DMS 273 treated with DMSO at 0.1 percent for 48 hours (cell line): ENCODE results near the gene NAT14.

Experiments used
- DNase-seq: peaks from one replicate; lab custom pipeline; 2025; lab: John Stamatoyannopoulos, UW

Gene NAT14

DNA sequence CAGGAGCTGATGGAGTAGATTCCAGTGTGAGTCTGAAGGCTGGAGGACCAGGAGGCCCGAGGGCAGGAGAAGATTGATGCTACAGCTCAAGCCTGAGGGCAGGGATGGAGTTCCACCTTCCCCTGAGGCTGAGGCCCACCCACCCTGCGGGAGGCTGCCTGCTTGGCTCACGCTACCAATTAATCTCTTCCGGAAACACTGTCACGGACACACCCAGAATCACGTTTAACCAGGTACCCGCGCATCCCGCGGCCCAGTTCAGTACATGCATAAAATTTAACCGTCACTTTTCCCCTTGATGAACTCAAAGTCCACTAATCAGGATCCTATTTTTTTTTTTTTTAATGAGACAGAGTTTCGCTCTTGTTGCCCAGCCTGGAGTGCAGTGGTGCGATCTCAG is 13.7 kb upstream of the NAT14 start:
- no peak for DNase-seq

DNA sequence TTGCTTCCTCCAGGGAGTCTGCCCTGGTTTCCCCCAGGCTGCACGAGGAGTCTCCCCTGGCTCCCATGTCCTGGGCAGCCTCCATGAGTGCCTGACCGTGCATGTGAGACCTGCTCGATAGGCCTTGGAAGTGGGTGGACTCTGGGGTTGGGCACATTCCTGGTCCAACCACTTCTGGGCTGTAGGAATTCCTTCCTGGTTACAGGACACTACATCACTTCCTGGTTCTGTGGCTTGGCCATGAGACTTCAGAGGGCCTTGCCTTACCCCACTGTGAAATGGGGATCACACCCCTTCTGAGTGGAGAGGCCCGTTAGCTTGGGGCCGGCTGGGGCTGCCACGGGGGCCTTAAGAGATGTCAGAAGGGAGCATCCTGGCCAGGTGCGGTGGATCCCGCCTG is 12.5 kb upstream of the NAT14 start:
- no peak for DNase-seq

DNA sequence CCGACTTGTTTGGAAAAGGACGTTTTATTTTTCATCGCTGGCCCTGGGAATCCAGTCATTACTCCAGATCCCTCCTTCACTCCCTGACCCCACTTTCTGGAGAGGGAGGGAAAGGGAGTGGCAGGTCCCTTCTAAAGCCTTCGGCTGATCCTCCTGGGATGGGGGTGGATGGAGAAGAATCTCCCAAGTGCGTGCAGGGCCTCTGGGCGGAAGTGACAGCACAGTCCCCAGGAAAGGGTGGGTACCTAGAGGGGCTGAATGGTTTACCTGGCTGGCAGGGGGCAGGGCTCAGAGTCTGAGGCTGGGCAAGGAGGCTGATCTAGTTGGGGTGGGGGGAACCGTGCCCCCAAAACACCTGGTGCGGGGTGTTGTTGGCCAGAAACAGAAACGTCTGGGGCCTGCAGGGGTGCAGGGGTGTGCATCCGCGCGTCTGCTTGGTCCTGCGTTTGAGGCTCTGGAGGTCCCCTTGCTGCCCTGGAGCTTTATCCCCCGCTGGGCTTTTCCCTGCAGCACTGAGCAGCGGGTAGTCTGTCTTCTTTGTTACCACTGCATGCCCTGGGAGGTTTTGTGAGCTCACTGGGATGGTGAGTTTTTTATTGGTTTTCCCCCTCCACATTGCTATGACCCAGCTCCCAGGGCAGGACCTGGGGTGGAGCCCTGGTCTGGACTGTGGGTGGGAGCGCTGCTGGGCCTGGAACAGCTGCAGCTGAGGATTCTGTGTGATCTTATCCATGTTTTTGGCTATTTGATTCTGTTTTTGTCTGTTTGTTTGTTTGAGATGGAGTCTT is 11.6 kb upstream of the NAT14 start:
- DNase-seq = no peak

DNA sequence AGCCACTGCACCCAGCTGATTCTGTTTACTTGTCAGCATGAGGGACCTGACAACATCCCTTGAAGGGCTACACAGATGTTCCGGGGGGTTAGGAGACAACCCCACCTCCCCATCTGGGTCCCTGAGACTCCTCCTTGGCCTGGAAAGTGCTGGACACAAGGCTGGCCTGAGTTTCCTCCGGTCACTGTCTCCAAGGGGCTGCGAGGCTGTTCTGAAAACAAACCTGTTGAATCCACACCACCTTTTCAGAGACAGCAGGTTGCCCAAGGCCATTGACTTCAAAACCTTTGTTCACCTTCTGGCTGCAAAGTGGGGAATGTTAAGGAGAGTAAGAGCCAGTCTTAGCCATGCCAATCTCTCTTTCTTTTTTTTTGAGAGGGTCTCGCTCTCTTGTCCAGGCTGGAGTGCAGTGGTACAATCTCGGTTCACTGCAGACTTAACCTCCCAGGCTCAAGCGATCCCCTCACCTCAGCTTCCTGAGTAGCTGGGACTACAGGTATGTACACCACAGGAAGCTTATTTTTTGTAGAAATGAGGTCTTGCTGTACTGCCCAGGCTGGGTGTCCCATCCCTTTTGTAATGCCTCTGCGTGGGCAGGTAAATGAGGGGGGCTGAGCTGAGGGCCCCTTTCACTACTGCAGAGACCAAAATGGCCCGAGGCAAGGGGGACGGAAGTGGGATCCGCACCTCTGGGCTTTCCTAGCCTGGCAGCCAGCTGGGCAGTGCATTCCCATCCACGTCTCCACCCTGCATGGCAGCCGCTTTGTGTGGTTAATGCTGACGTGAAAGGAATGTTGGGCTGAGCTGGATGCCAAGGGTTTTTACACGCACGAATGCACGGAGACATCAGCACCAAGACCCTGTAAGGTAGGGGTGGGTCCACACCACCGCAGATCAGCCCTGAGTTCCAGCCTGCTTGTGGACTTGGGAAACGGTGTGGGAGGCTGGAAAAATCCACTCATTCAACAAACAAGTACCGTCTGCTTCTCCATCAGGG is 10.4 kb upstream of the NAT14 start:
- no peak for DNase-seq

DNA sequence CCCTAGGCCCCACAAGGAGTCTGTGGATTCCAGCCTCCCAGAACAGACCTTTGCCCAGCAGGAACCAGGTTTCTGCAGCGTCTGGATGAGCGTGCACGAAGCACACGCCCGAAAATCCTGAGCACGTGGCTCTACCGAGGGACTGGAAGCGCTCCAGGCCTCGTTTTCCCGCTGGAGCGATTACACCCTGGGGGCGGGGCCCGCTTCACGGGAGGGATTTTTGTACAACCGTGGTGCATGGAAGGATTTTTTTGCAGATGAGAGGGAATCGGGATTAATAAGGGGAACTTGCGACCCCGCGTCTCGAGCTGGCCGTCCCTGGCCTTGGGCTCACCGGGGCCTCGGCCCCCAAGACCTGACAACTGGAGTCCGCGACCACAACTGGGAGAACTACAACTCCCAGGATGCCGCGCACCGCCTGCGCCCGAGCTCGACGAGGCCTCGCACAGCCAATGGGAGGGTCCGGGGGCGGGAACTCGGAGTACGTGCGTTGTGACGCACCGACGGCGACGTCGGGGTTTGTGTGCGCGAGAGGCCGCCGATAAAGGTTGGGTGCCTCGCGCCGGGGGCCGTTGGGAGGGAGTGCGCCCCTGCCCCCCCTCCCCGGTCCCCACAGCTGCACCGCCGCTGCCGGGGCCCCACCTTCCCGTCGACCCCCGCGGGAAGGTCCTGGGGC is 8.8 kb upstream of the NAT14 start, which contains the start of gene ZNF628:
Gene ZNF628, plus strand, starts transcription at position 518 of the 676 bp plus-strand sequence. CDS start 3,294 bp downstream, outside the sequence.
- peak; percentile 92 for DNase-seq

DNA sequence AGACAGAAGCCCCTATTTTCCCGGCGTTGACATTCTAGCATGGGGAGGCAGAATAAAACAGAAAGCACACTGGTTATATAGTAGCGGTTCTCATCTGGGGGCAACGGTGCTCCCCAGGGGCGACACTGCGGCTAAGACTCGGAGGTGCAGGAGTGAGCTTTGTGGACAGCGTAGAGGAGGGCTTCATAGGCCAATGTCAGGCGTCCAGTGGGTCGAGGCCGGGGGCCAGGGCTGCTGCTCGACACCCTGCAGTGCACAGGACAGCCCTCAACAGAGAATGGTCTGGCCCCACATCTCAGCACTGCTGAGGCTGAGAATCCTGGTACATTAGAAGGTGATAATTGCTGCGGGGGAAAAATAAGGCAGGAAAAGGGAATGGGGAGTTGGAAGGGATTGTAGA is 7.1 kb upstream of the NAT14 start:
- no peak for DNase-seq

DNA sequence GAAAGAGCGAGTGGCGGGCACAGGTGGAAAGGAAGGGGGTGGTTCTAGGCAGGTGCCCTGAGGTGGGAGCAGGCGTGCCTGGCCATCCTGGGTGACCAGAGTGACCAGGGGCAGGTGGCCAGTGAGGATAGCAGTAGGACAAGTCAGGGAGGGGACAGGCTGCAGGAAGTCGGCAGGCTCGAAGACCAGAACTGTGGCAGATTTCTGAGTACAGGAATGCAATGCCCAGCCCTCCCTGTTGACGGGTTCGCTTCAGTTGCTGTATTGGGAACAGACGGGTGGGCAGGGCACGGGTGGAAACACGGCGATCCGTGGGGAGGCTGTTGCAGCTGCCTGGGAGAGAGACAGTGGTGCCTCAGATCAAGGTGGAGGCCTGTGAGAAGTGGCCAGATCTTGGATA is 6.6 kb upstream of the NAT14 start:
- no peak for DNase-seq

DNA sequence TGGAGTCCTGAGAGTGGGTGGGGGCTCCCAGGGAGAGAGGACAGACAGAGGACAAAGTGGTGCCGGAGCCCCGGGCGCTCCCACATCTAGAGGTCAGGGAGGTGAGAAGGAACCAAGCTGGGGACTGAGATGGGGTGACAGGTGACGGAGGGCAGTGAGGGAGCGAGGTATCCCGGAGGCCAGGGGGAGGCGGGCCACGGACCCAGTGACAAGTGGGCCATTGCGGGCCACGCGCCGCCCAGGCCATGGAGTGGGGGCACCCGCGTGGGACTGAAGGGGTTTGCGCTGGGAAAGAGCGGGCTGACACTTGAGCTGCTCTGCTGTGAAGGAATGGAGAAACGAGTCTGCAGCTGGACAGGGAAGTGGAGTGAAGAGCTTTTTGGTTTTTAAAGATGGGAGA is 5.9 kb upstream of the NAT14 start:
- DNase-seq = no peak

DNA sequence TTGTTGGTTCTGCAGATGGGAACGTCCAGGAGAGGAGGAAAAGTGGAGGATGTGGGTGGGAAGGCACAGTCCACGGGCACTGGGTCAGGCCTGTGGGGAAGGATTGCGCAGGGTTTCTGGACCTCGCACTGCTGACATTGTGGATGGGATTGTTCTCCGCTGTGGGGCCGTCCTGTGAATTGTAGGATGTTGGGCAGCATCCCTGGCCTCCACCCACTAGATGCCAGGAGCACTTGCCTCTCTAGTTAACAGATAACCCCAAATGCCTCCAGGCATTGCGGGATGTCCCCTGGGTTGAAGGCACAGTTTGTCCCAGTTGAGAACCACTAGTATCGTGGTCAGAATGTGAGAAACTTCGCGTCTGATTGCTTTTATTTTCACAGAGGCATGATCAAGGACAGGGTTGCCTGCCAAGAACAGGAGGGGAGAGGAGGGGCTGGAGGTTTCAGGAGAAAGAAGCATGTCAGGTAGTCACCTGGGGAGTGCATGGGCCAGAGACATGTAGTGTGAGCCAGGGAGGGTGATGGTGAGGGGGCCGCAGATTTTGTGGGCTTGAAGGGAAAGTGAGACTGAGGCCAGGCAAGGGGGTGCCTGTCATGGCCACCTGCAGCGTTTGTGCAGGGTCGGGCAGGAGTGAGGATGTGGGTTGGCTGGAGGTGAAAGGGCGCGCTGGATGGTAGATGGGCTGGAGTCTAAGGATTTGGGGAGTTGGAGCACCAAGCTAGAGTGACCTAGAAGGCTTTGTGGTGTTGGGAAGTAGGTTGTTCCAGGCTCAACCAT is 5.3 kb upstream of the NAT14 start:
- DNase-seq = no peak

DNA sequence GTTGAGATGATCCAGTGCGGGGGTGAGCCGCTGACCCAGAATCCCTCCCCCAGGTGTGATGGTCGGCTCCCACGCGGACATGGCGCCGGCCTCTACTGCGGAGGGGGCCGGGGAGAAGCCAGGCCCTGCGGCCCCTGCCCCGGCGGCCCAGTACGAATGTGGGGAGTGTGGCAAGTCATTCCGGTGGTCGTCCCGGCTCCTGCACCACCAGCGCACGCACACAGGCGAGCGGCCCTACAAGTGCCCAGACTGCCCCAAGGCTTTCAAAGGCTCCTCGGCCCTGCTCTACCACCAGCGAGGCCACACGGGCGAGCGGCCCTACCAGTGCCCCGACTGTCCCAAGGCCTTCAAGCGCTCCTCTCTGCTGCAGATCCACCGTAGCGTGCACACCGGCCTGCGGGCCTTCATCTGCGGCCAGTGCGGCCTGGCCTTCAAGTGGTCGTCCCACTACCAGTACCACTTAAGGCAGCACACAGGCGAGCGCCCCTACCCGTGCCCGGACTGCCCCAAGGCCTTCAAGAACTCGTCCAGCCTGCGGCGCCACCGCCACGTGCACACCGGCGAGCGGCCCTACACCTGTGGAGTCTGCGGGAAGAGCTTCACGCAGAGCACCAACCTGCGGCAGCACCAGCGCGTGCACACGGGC is 3.7 kb upstream of the NAT14 start:
- DNase-seq = no peak

DNA sequence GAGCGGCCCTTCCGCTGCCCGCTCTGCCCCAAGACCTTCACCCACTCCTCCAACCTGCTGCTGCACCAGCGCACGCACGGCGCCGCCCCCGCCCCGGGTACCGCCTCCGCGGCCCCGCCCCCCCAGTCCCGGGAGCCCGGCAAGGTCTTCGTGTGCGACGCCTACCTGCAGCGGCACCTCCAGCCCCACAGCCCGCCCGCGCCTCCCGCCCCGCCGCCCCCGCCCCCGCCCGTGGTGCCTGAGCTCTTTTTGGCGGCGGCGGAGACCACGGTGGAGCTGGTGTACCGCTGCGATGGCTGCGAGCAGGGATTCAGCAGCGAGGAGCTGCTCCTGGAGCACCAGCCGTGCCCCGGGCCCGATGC is 3.2 kb upstream of the NAT14 start:
- DNase-seq = no peak

DNA sequence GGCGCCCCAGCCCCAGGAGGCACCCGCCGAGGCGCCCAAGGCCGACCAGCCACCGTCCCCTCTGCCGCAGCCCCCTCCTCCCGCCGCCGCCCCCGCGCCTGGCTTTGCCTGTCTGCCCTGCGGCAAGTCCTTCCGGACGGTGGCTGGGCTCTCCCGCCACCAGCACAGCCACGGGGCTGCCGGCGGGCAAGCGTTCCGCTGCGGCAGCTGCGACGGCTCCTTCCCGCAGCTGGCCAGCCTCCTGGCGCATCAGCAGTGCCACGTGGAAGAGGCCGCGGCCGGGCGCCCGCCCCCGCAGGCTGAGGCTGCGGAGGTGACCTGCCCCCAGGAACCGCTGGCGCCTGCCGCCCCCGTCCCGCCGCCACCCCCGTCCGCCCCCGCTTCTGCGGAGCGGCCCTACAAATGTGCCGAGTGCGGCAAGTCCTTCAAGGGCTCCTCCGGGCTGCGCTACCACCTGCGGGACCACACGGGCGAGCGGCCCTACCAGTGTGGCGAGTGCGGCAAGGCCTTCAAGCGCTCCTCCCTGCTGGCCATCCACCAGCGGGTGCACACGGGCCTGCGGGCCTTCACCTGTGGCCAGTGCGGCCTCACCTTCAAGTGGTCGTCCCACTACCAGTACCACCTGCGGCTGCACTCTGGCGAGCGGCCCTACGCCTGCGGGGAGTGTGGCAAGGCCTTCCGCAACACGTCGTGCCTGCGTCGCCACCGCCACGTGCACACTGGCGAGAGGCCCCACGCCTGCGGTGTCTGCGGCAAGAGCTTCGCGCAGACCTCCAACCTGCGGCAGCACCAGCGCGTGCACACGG is 2.6 kb upstream of the NAT14 start:
- no peak for DNase-seq

DNA sequence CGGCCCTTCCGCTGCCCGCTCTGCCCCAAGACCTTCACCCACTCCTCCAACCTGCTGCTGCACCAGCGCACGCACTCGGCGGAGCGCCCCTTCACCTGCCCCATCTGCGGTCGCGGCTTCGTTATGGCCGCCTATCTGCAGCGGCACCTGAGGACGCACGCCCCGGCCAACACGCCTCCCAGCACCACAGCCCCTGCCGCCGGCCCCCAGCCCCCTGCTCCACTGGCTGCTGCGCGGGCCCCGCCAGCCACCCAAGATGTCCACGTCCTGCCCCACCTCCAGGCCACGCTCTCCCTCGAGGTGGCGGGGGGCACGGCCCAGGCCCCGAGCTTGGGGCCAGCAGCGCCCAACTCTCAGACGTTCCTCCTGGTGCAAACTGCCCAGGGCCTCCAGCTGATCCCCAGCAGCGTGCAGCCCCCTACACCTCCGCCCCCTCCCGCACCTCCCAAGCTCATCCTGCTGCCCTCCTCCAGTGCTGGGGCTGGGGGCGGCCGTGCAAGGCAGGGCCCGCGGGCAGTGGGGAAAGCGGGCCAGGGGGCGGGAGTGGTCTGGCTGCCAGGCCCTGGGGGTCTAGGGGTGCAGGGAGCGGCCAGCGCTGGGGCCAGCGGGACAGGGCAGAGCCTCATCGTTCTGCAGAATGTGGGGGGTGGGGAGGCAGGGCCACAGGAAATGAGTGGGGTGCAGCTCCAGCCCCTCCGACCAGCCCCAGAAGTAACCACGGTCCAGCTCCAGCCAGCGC is 1.9 kb upstream of the NAT14 start:
- DNase-seq = no peak

DNA sequence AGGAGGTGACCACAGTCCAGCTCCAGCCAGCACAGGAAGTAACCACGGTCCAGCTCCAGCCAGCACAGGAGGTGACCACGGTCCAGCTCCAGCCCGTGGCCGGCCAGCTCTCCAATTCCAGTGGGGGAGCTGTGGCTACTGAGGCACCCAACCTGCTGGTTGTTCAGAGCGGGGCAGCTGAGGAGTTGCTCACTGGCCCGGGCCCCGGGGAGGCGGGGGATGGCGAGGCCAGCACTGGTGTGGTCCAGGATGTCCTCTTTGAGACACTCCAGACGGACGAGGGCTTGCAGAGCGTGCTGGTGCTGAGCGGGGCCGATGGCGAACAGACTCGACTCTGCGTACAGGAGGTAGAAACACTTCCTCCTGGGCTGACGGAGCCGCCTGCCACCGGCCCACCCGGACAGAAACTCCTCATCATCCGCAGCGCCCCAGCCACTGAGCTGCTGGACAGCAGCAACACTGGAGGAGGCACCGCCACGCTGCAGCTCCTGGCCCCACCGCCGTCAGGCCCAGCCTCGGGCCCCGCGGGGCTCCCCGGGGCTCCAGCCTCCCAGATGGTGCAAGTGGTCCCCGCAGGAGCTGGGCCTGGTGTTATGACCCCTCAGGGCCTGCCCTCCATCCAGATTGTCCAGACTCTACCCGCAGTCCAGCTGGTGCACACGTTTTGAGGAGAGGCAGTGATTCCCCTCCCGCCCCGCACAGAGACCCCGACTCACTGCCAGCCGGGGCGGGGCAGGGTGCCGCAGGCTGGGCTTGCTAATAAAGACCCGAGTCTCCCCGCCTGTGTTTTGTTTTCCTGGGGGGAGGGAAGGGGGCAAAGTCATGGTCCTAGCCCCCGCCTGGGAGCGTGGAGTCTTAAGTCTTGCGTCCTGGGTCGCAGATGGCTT is 1.0 kb upstream of the NAT14 start:
- DNase-seq = no peak

DNA sequence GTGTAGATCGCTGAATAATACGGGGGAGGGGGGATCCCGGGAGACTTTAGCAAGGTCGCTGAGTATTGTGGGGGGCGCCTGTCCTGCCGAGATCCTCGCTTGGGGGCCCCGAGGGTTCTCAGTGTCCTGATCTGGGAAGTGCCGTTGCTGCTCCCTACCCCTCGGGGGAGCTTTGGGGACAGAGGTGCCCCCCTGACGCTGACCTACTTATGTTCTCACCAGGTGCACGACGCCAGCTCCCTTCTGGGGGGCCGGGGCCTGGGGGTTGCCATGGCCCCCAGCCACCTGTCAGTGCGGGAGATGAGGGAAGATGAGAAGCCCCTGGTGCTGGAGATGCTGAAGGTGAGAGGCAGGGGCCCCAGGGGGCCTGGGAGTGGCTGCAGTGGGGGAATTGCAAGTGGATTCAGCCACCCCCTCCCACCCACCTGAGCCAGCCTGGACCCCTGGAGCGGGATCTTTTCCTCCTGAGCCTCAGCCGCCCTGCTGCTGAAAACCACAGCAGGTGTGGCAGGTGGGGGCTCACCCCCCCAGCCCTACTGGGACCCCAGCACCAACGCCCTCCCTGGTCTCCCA is 537 bp downstream of the NAT14 start:
- no peak for DNase-seq

DNA sequence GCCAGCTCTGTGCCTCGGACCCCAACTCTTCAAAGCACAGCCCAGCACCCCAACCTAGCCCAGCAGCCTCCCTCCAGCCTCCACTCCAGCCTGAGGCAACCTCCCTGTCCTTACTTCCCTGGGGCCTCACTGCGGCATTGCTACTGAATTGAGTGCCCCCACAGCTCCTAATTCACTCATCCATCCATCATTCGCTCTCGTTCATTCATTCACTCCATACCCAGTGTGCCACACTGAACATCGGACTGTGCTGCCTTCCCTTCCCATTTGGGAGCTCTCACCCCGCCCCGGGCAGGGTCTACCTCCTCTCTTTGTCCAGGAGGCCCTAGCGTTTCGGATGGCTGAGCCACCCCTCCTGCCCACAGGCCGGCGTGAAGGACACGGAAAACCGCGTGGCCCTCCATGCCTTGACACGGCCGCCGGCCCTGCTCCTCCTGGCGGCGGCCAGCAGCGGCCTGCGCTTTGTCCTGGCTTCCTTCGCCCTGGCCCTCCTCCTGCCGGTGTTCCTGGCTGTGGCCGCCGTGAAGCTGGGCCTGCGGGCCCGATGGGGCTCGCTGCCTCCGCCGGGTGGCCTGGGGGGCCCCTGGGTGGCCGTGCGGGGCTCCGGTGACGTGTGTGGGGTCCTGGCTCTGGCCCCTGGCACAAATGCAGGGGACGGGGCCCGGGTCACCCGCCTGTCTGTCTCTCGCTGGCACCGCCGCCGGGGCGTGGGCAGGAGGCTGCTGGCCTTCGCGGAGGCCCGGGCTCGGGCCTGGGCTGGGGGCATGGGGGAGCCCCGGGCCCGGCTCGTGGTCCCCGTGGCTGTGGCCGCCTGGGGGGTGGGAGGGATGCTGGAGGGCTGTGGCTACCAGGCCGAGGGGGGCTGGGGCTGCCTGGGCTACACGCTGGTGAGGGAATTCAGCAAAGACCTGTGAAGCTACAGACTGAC is 1.3 kb downstream of the NAT14 start:
- no peak for DNase-seq
